BLaER1 treated with 17β-estradiol and CSF1 and Interleukin-3, amounts not matched to agents 10 nM and 100 nM (cell line): ENCODE results near the gene NPDC1.

Experiments used
- H3K27ac ChIP-seq, 11 experiments: shearing (Covaris generic); formaldehyde crosslinking; 2 replicates each; pipeline ENCODE4 v1.8.1; 2022
- H3K27me3 ChIP-seq, 11 experiments: shearing (Covaris generic); formaldehyde crosslinking; 2 replicates each; pipeline ENCODE4 v1.8.1; 2022
- H3K36me3 ChIP-seq, 11 experiments: shearing (Covaris generic); formaldehyde crosslinking; 2 replicates each; pipeline ENCODE4 v1.8.1; 2022
- H3K4me1 ChIP-seq, 10 experiments: shearing (Covaris generic); formaldehyde crosslinking; 2 replicates each; pipeline ENCODE4 v1.8.1; 2022
- H3K4me2 ChIP-seq, 11 experiments: shearing (Covaris generic); formaldehyde crosslinking; 2 replicates each; pipeline ENCODE4 v1.8.1; 2022
- H3K4me3 ChIP-seq, 10 experiments: shearing (Covaris generic); formaldehyde crosslinking; 2 replicates each; pipeline ENCODE4 v1.8.1; 2022
- H3K9ac ChIP-seq, 11 experiments: shearing (Covaris generic); formaldehyde crosslinking; 2 replicates each; pipeline ENCODE4 v1.8.1; 2022
- H3K9me3 ChIP-seq, 11 experiments: shearing (Covaris generic); formaldehyde crosslinking; replicated peaks in 1 of 11; 2 replicates each; pipeline ENCODE4 v1.8.1; 2022
- H4K20me1 ChIP-seq, 11 experiments: shearing (Covaris generic); formaldehyde crosslinking; 2 replicates each; pipeline ENCODE4 v1.8.1; 2022
- Cebpa-rat ChIP-seq, 11 experiments: shearing (Covaris generic); IDR thresholded peaks; 2 replicates each; pipeline ENCODE4 v1.8.1; 2022

The NPDC1 gene

GRCh38 chr9:137070906-137071275 lies 24.9 kb upstream of the NPDC1 start:
- no peaks in the 10 kb centered on the region for H3K27me3 ChIP-seq
- H3K4me1 ChIP-seq, result peaks cover 65 to 90% (median 73%) of the 10 kb centered on the region in 10 experiments
- peaks cover 0 to 43% (median 41%) of the 10 kb centered on the region in 11 experiments; a peak in 18 of 22 replicates for H4K20me1 ChIP-seq
- peak overlapping the region; percentile 60 to 84 (median 73) for H3K9ac ChIP-seq
- peaks cover 0 to 10% (median 7%) of the 10 kb centered on the region in 11 experiments; a peak in 13 of 22 replicates for H3K36me3 ChIP-seq
- TF ChIP-seq Cebpa-rat (IDR thresholded peaks at IDR 0.05), result no peak
- H3K4me2 ChIP-seq, result peak overlapping the region; percentile 87 to 100 (median 97)
- peak overlapping the region in 10 of 11 experiments; percentile 33 to 82 (median 67); a peak in 17 of 22 replicates for H3K27ac ChIP-seq
- peak overlapping the region; percentile 53 to 86 (median 73) for H3K4me3 ChIP-seq
- no peaks in the 10 kb centered on the region for H3K9me3 ChIP-seq

GRCh38 chr9:137070201-137070905 lies 24.4 kb upstream of the NPDC1 start, which contains the start of gene SAPCD2:
Gene SAPCD2, minus strand, starts transcription at chr9:137070557. Its CDS starts 97 bp downstream, at chr9:137070460.
- Histone ChIP-seq H3K4me3 (peak within 1 kb of the TSS; percentile 53 to 86 (median 73)), H3K9ac (peak within 1 kb of the TSS; percentile 60 to 84 (median 73)), H3K36me3 (peaks cover 0 to 16% (median 12%) of the 10 kb centered on the region in 11 experiments; a peak in 14 of 22 replicates), H3K4me1 (peaks cover 59 to 85% (median 67%) of the 10 kb centered on the region in 10 experiments), H3K4me2 (peak within 1 kb of the TSS; percentile 87 to 100 (median 97)), H3K9me3 (no peaks in the 10 kb centered on the region), H4K20me1 (peaks cover 0 to 49% (median 45%) of the 10 kb centered on the region in 11 experiments; a peak in 18 of 22 replicates), H3K27me3 (no peaks in the 10 kb centered on the region), H3K27ac (peak within 1 kb of the TSS in 10 of 11 experiments; percentile 33 to 82 (median 68); a peak in 19 of 22 replicates)
- no peak for TF ChIP-seq Cebpa-rat (IDR thresholded peaks at IDR 0.05)

- Histone ChIP-seq H3K36me3 (peaks cover 0 to 23% (median 20%) of the 10 kb centered on the region in 11 experiments; a peak in 16 of 22 replicates), H3K4me1 (peaks cover 52 to 77% (median 60%) of the 10 kb centered on the region in 10 experiments), H3K27ac (peak overlapping the region in 9 of 11 experiments; percentile 62 to 82 (median 68); a peak in 18 of 22 replicates), H3K4me3 (peak overlapping the region; percentile 53 to 86 (median 73)), H3K4me2 (peak overlapping the region; percentile 87 to 100 (median 97)), H4K20me1 (peaks cover 0 to 56% (median 50%) of the 10 kb centered on the region in 11 experiments; a peak in 18 of 22 replicates), H3K9me3 (no peaks in the 10 kb centered on the region), H3K27me3 (no peaks in the 10 kb centered on the region), H3K9ac (peak overlapping the region; percentile 43 to 84 (median 73); a peak in 21 of 22 replicates)
- no peak for TF ChIP-seq Cebpa-rat (IDR thresholded peaks at IDR 0.05)
Observed at GRCh38 chr9:137069508-137070091, 23.6 kb upstream of the NPDC1 start.

- peak overlapping the region; percentile 53 to 86 (median 73) for H3K4me3 ChIP-seq
- peaks cover 44 to 71% (median 52%) of the 10 kb centered on the region in 10 experiments for H3K4me1 ChIP-seq
- peaks cover 0 to 29% (median 26%) of the 10 kb centered on the region in 11 experiments; a peak in 16 of 22 replicates for H3K36me3 ChIP-seq
- no peak for TF ChIP-seq Cebpa-rat (IDR thresholded peaks at IDR 0.05)
- peaks cover 0 to 64% (median 56%) of the 10 kb centered on the region in 11 experiments; a peak in 18 of 22 replicates for H4K20me1 ChIP-seq
- H3K27me3 ChIP-seq, result no peaks in the 10 kb centered on the region
- peak overlapping the region; percentile 87 to 100 (median 97) for H3K4me2 ChIP-seq
- no peaks in the 10 kb centered on the region for H3K9me3 ChIP-seq
- peak overlapping the region in 4 of 11 experiments; percentile 3 to 76 (median 67); a peak in 5 of 22 replicates for H3K27ac ChIP-seq
- peak overlapping the region; percentile 43 to 84 (median 73); a peak in 20 of 22 replicates for H3K9ac ChIP-seq
Observed at GRCh38 chr9:137068539-137069507, 22.8 kb upstream of the NPDC1 start.

- TF ChIP-seq Cebpa-rat (IDR thresholded peaks at IDR 0.05), result no peak
- Histone ChIP-seq H3K9ac (peak overlapping the region in 7 of 11 experiments; percentile 68 to 84 (median 77); a peak in 11 of 22 replicates), H3K27me3 (no peaks in the 10 kb centered on the region), H3K4me1 (peaks cover 37 to 67% (median 44%) of the 10 kb centered on the region in 10 experiments), H3K4me3 (peak overlapping the region in 8 of 10 experiments; percentile 72 to 86 (median 76); a peak in 11 of 20 replicates), H4K20me1 (peaks cover 0 to 70% (median 65%) of the 10 kb centered on the region in 11 experiments; a peak in 18 of 22 replicates), H3K27ac (peak overlapping the region in 2 of 11 experiments; percentile 4 to 8; a peak in 1 of 22 replicates), H3K36me3 (peaks cover 0 to 38% (median 34%) of the 10 kb centered on the region in 11 experiments; a peak in 17 of 22 replicates), H3K4me2 (peak overlapping the region; percentile 87 to 100 (median 97)), H3K9me3 (no peaks in the 10 kb centered on the region)
Observed at GRCh38 chr9:137067860-137068538, 22.0 kb upstream of the NPDC1 start.

GRCh38 chr9:137066096-137066861 lies 20.3 kb upstream of the NPDC1 start:
- H3K4me1 ChIP-seq, result peaks cover 28 to 55% (median 40%) of the 10 kb centered on the region in 10 experiments
- H3K9ac ChIP-seq, result peak overlapping the region in 1 of 11 experiments; percentile 5; a peak in 1 of 22 replicates
- no peak for TF ChIP-seq Cebpa-rat (IDR thresholded peaks at IDR 0.05)
- no peaks in the 10 kb centered on the region for H3K27me3 ChIP-seq
- H3K4me3 ChIP-seq, result no peak overlapping the region
- H3K9me3 ChIP-seq, result no peaks in the 10 kb centered on the region
- H4K20me1 ChIP-seq, result peaks cover 0 to 72% (median 66%) of the 10 kb centered on the region in 11 experiments; a peak in 18 of 22 replicates
- H3K27ac ChIP-seq, result no peak overlapping the region
- H3K4me2 ChIP-seq, result no peak overlapping the region
- H3K36me3 ChIP-seq, result peaks cover 0 to 44% (median 36%) of the 10 kb centered on the region in 11 experiments; a peak in 17 of 22 replicates
